ENCODE data around the gene AOC3. TPM values are rescaled to one million over a fixed set of nuclear protein-coding genes. Genes with fewer than 3 reads are reported as not detected.

Gene AOC3
- total and polyA plus RNA-seq, 10 donors: 7.1 to 32.5 (median 15.8) TPM

DNA sequence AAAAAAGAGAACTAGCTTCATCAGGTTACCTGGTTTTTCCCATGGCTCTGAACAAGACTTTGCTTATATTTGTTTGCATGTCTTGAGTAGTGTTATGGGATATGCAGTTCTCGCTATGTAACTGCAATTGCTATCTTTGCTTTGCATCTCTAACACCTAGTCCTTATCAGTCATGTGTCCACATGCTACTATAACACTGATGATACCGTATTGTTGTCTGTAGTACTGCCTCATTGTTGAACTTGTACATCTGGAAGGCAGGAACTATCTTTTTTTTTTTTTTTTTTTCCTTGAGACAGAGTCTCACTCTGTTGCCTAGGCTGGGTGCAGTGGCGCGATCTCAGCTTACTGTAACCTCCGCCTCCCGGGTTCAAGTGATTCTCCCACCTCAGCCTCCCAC lies 15.3 kb upstream of the AOC3 start:
- Histone ChIP-seq H3K4me3 (no peak overlapping the region), H3K9me3 (no peaks in the 10 kb centered on the region), H3K27me3 (replicated peaks in 1 of 7) (no peaks in the 10 kb centered on the region), H3K36me3 (peaks cover 0 to 62% (median 57%) of the 10 kb centered on the region in 6 donors), H3K4me1 (peaks cover 4 to 53% (median 34%) of the 10 kb centered on the region in 6 donors), H3K27ac (peak overlapping the region in 2 of 8 donors; percentile 43 to 58)
- TF ChIP-seq POLR2AphosphoS5 (IDR thresholded peaks at IDR 0.05) (no peak), POLR2A (IDR thresholded peaks at IDR 0.05) (no peak)
- TF ChIP-seq, protein P1, sequence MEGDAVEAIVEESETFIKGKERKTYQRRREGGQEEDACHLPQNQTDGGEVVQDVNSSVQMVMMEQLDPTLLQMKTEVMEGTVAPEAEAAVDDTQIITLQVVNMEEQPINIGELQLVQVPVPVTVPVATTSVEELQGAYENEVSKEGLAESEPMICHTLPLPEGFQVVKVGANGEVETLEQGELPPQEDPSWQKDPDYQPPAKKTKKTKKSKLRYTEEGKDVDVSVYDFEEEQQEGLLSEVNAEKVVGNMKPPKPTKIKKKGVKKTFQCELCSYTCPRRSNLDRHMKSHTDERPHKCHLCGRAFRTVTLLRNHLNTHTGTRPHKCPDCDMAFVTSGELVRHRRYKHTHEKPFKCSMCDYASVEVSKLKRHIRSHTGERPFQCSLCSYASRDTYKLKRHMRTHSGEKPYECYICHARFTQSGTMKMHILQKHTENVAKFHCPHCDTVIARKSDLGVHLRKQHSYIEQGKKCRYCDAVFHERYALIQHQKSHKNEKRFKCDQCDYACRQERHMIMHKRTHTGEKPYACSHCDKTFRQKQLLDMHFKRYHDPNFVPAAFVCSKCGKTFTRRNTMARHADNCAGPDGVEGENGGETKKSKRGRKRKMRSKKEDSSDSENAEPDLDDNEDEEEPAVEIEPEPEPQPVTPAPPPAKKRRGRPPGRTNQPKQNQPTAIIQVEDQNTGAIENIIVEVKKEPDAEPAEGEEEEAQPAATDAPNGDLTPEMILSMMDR (IDR thresholded peaks at IDR 0.05 in 8 of 11, conservative IDR thresholded peaks at IDR 0.05 in 3 of 11): no peak
- no peak for DNase-seq
- WGBS, 5 donors: 95 to 98% (median 97%) methylated on average over 6 of the region's 6 CpGs
- intact Hi-C loops (cut with DNase I; ENCODE audit: low total_unique reads): no loop called here

DNA sequence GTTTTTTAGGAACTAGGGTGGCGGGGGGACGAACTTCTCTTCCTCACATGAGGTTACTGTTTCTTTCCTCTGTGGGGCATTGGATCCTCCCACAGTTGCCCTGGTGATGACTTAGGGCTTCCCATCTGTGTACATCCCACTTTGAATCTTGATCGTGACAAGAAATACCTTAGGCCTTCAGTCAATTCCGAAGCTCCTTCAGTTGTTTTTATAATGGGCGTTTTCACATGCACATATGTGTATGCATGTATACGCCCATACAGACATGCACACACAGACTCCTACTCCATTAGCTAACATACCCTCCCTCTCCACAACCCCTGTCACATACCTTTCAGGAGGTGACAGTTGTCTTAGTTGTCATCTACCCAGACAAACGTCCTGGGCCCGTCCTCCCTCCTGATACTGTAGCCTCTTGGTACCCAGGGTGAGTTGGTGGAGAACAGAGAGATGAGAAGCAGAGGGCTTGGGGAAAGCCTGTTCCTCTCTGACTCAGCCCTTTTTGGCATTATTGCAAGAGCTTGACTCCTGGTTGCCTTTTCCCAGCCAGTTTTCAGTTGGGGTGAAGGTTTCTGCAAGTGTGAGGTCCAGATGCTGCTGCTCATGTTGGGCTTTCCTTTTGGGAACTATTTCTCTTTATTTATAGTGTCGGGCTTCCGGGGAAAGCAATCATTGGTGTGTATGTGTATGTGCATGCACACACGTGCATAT lies 8.9 kb upstream of the AOC3 start:
- no peaks in the 10 kb centered on the region for H3K9me3 ChIP-seq
- H3K27me3 ChIP-seq (replicated peaks in 1 of 7): no peaks in the 10 kb centered on the region
- peak; percentile 28 for DNase-seq
- peak overlapping the region in 4 of 8 donors; percentile 40 to 75 (median 54) for H3K27ac ChIP-seq
- intact Hi-C loops (cut with DNase I; ENCODE audit: low total_unique reads): loop anchor here (2.0 kb wide), 1 partner anchor 95 kb away; no protein-coding TSS in a partner anchor
- TF ChIP-seq POLR2A (IDR thresholded peaks at IDR 0.05) (no peak), POLR2AphosphoS5 (IDR thresholded peaks at IDR 0.05) (no peak)
- TF ChIP-seq, protein P1 (IDR thresholded peaks at IDR 0.05 in 8 of 11, conservative IDR thresholded peaks at IDR 0.05 in 3 of 11): no peak
- peaks cover 0 to 65% (median 17%) of the 10 kb centered on the region in 6 donors for H3K4me1 ChIP-seq
- WGBS, 5 donors: 77 to 88% (median 82%) methylated on average over 11 of the region's 11 CpGs
- H3K36me3 ChIP-seq: peaks cover 3 to 91% (median 84%) of the 10 kb centered on the region in 6 donors
- H3K4me3 ChIP-seq: no peak overlapping the region

DNA sequence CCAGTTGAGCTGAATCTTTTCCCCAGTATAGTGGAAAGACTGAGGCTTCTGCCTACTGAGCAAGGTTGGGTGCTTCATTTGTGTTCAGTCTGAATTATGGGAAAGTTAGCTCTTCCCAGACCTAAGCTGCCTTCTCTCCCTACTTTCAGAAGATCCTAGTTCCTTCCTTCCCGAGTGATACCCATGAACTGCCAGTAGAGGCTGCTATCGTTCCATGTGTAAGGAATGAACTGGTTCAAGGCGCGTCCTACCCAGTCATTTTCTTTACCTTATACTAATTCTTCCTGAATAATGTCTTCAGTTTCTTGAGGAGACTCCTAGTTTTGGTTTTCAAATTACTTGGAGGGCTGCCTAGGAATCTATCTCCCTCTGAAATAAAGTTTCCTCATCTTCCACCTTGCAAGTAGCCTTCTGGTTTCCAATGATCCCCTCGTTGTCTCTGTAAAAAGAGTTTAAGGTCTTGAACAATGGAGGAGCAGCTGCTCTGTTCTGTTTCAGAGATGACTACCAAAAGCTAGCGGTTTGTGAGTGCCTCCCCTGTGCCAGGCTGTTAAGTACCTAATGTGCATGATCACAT lies 7.6 kb upstream of the AOC3 start:
- WGBS, 5 donors: 49 to 57% (median 50%) methylated on average over 6 of the region's 6 CpGs
- intact Hi-C loops (cut with DNase I; ENCODE audit: low total_unique reads): loop anchor here (2.0 kb wide), 1 partner anchor 93 kb away; no protein-coding TSS in a partner anchor

More for the DNA sequence above, 7.6 kb upstream of the AOC3 start:
- TF ChIP-seq, protein P1 (IDR thresholded peaks at IDR 0.05 in 8 of 11, conservative IDR thresholded peaks at IDR 0.05 in 3 of 11): peak; percentile 44 to 85 (median 72)
- TF ChIP-seq POLR2AphosphoS5 (IDR thresholded peaks at IDR 0.05) (peak in 1 of 3 donors; percentile 14), POLR2A (IDR thresholded peaks at IDR 0.05) (no peak)
- no peaks in the 10 kb centered on the region for H3K9me3 ChIP-seq
- peak; percentile 12 for DNase-seq
- H3K4me1 ChIP-seq: peaks cover 0 to 66% (median 19%) of the 10 kb centered on the region in 6 donors
- H3K4me3 ChIP-seq: no peak overlapping the region
- H3K27me3 ChIP-seq (replicated peaks in 1 of 7): no peaks in the 10 kb centered on the region
- H3K36me3 ChIP-seq: peaks cover 3 to 78% (median 70%) of the 10 kb centered on the region in 6 donors
- H3K27ac ChIP-seq: peak overlapping the region in 1 of 8 donors; percentile 31
